Skeletal muscle cell (primary cell): ENCODE results near the gene PPP2R1A.
"Not testable (repeated sequence)": the region's sequence is repeated elsewhere in the genome, so short reads cannot be mapped to it uniquely, and the experiment has no call there.

ENCODE experiments used
- DNase-seq: peaks from one replicate; pipeline ENCODE4 v3.0.0-alpha.2; 2010; ENCODE audit warnings: low read depth
- H3K4me3 ChIP-seq: 2 replicates; pipeline ENCODE4 v1.5.1; 2011; ENCODE audit warnings: low read depth, mild to moderate bottlenecking, control low read depth, low read length, moderate library complexity

The PPP2R1A gene

GRCh38 chr19:52231154-52231910 lies 41.5 kb downstream of the PPP2R1A start:
- no peak overlapping the region for H3K4me3 ChIP-seq
- no peak for DNase-seq

- DNase-seq = no peak
- H3K4me3 ChIP-seq = no peak overlapping the region
Observed at GRCh38 chr19:52234406-52234805, 44.6 kb downstream of the PPP2R1A start.

GRCh38 chr19:52237197-52237596 lies 47.3 kb downstream of the PPP2R1A start:
- DNase-seq = no peak
- no peak overlapping the region for H3K4me3 ChIP-seq

- no peak overlapping the region for H3K4me3 ChIP-seq
- no peak for DNase-seq
Observed at GRCh38 chr19:52237771-52238400, 48.0 kb downstream of the PPP2R1A start.

- DNase-seq = no peak
- H3K4me3 ChIP-seq = no peak overlapping the region
Observed at GRCh38 chr19:52244021-52244420, 54.2 kb downstream of the PPP2R1A start.

- DNase-seq = no peak
- no peak overlapping the region for H3K4me3 ChIP-seq
Observed at GRCh38 chr19:52248241-52248640, 58.4 kb downstream of the PPP2R1A start.

- no peak overlapping the region for H3K4me3 ChIP-seq
- DNase-seq = no peak
Observed at GRCh38 chr19:52258426-52258825, 68.6 kb downstream of the PPP2R1A start.

- H3K4me3 ChIP-seq, DNase-seq: not testable (repeated sequence)
Observed at GRCh38 chr19:52265556-52265955, 75.7 kb downstream of the PPP2R1A start.

GRCh38 chr19:52269338-52270261 lies 79.7 kb downstream of the PPP2R1A start, which contains the start of gene ZNF766:
Gene ZNF766, plus strand, starts transcription at chr19:52269587. Its CDS starts 27 bp downstream, at chr19:52269614.
- H3K4me3 ChIP-seq = peak within 1 kb of the TSS; percentile 97
- peak; percentile 82 for DNase-seq

GRCh38 chr19:52270266-52270885 lies 80.5 kb downstream of the PPP2R1A start:
- H3K4me3 ChIP-seq = peak overlapping the region; percentile 97
- DNase-seq = no peak

GRCh38 chr19:52273301-52273700 lies 83.4 kb downstream of the PPP2R1A start:
- H3K4me3 ChIP-seq = no peak overlapping the region
- DNase-seq = no peak

- no peak overlapping the region for H3K4me3 ChIP-seq
- no peak for DNase-seq
Observed at GRCh38 chr19:52274191-52274590, 84.3 kb downstream of the PPP2R1A start.

- DNase-seq = no peak
- no peak overlapping the region for H3K4me3 ChIP-seq
Observed at GRCh38 chr19:52275988-52276387, 86.1 kb downstream of the PPP2R1A start.

GRCh38 chr19:52277471-52277870 lies 87.6 kb downstream of the PPP2R1A start:
- DNase-seq = no peak
- no peak overlapping the region for H3K4me3 ChIP-seq
